Stromal cell of bone marrow (primary cell): ENCODE results near the gene CASP3.
"Not testable (repeated sequence)": the region's sequence is repeated elsewhere in the genome, so short reads cannot be mapped to it uniquely, and the experiment has no call there.

Experiments
- DNase-seq: peaks from one replicate; pipeline ENCODE4 v3.0.0-alpha.2; 2012; ENCODE audit warnings: low read depth

CASP3 gene

DNA sequence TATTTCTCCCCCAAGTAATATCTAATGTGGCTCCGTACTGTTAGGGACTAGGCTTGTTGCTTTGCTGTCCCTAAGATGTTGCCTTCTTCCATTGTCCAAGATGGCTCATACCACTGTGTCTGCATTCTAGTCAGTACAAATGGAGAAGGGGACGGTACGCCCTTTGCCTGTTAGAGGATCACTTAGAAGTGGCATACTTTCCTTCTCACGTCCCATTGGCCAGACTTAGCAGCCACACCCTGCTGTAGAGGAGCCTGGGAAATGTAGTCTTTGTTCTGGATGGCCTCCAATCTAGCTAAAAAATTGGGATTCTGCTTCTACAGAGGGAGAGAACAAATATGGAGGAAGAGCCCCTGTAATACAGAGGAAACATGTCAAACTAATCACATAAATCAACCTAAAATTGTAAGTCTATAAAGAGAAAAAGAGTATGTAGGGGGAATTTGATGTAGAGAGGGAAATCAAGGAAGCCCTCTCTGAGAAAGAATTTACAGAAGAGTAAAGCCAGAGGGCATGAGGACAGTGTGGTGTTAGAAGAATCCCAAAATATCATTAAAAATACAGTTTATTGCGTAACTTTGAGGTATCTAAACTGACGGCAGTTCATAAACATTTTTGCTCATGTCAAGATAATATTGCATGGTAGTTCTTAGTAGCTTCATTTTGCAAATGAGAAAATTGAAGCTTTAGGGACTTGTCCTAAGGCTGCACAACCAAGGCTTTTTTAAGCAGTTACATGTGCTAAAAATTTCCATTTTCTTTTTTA is 15.4 kb upstream of the CASP3 start:
- no peak for DNase-seq

DNA sequence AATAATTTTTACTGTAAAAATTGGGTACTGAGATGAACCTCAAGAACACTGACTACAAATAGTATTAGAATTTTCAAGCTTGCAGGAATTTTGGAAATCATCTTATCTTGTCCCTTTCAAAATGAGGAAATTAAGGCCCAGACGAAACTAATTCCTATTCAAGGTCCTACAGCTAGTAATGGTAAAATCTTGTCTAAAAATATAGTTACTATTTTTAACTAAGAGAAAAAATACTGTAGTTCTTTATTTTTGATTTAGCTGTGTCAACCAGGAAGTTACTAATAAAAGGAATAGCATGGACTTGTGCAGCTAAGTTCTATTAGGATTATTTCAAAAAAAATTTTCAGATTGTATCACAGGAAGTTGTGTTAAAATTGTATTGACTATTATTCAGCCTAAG is 13.0 kb upstream of the CASP3 start:
- no peak for DNase-seq

DNA sequence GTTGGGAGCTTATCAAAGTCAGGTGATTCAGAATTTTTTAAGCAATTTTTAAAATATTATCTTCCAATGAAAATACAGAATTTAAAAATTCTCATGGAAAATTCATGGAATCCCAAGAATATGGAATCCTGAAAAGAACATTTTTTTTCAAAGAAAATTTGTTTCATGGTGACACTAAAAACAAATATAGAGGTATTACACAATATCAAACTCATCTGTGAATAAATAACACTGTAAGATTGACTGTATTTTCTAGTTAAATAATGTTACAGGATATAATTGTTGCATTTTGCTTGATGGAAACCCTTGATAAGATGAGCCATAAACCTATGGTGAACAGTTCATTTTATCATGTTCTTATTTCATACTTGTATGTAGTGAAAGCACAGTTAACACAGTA is 11.7 kb upstream of the CASP3 start:
- no peak for DNase-seq

DNA sequence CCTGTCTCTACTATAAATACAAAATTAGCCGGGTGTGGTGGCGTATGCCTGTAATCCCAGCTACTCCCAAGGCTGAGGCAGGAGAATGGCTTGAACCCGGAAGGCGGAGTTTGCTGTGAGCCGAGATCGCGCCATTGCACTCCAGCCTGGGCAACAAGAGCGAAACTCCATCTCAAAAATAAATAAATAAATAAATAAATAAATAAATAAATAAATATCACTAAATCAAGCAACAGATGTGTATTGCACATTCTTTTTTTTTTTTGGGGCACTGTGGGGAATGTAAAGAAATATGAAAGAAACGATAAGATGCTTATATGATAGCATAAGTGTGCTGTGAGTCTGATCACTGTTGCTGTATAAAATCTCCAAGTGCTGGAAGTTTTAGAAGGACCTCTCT is 8.6 kb upstream of the CASP3 start:
- not testable (repeated sequence) for DNase-seq

DNA sequence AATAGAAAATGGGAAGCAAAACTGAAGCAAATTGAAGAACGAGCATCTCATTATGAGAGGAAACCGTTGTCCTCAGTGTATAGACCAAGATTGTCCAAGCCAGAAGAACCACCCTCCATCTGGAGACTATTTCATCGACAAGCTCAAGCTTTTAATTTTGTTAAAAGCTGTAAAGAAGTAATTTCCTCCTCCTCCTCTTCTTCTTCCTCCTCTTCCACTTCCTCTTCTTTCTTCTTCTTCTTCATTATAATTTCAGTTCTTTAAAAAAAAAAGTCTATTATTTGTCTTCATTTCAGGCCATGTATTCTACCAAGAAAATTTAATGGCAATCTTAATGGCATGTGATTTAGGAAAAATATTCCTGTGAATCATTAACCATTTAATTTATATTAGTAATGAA is 7.9 kb upstream of the CASP3 start:
- DNase-seq: no peak

DNA sequence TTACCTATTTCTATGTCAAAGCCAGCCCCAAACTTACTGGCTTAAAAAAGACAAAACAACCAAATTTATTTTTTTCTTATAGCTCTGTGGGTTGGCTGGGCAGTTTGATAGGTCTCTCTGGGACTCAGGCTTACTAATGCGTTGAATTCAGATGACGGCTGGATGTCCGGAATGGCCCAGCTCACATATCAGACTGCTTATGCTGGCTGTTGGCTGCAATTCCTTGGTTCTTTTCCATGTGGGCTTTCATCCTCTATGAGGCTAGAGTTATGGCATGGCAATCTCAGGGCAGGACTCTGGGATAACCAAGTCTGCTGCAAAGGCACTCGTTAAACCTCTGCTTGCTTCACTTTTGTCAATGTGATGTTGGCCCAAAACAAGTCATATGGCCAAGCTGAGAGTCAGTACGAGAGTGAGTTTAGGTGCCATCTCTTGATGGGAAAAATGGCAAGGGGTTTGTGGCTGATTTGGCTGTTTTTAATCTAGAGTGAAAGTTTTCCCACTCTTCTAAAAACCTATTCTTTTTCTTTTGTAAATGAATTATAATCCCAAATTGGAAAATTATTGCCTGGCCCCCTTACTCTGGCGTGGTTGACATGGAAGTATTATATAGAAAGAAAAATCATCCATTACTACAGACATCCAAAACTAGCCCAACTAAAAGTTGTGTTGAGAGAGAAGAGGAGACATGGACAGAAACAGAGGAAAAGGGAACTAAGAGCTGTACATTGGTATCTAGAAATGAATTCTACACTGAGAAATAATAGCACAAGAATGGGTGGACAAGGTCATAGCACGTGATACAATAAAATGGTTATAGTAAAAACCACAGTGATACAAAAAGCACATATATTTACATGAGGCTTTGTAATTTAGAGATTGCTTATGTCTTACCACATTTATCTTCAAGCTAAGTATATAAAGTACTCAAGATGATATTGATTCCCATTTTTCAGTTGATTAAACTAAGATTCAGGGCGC is 6.9 kb upstream of the CASP3 start:
- peak; percentile 98 for DNase-seq

DNA sequence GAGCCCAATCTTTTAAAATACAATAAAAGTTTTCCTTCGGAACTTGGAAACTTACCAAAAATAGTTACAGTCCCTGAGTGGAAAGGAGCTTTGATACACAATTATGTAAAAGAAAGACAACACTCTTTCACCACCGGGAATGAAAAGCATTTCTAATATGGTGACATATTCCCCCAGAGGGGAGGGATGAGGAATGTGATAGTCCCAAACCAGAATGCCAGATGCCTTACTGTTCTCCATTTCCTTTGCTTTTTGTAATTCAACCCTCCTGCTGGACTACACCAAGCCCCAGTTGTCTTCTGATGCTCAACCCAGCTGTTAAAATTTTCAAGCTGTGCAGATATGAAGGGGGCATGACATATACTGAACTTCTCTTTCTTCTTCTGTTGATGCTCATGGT is 4.4 kb upstream of the CASP3 start:
- peak; percentile 41 for DNase-seq

DNA sequence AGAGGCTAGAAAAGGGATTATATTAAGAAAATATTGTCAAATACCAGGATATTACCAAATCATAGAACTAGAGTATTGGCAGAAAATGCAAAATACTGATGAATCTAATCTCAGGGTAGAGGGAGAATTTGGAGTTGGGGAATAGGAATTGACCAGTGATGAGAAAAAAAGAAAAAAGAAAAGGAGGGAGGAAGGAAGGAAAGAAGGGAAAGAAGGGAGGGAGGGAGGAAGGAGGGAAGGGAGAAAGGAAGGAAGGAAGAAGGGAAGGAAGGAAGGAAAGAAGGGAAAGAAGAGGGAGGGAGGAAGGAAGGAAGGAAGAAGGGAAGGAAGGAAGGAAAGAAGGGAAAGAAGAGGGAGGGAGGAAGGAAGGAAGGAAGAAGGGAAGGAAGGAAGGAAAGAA is 3.4 kb upstream of the CASP3 start:
- DNase-seq: not testable (repeated sequence)

DNA sequence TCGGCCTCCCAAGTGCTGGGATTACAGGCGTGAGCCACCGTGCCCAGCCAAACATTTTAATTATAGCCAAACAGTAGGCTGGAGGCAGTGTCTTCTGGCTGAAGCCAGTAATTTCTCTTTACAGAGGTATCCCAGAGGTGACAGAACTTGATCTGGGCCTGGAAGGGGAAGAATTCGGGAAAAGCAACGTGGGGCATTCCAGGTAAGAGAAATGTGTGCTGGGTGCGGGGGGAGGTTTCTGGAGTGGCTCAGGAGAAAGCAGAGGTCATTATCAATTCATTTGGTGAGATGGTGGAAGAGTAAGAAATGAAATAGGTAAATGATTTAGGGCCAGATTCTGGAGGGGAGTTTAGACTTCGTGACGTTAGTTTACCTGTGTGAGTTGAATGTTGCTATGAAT is 2.7 kb upstream of the CASP3 start:
- DNase-seq: no peak

DNA sequence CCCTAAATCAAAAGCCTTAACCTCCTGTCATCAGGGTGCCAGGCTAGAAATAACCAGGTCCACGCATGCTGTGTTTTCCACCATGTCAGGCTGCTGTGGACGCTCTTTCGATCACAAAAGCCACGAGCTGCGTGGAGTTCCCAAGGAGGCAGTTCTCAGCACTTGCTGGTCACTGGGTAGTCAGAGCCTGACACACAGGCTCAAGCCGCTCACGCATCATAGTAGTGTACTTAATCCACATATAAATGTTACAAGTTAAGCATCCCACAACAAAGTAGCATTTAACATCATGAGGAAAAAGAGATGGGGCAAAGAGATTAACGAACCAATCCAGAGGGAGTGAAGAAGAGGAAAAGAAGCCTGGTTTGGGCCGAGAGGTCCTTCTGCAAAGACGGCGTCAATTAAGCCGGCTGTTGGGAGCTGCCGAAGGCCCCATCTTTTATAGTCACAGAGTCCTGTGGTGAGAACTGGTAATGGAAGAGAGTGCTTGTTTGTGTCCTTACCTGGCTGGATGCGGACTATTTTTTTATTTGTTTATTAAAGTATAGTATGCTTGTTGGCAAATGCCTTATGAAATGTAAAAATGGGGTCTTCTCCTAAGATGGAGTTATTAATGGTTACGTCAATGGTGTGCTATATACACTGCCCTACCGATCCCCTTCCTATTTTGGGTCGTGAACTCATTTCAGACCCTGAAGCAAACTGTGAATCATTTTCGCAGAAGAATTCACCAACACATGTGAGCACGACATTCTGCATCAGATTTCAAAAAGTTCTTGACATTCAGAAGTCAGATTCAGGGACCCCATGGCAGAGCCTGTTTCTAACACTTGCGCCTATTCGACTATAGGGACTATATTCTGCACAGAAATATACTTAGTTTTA is 966 bp upstream of the CASP3 start:
- peak; percentile 44 for DNase-seq

DNA sequence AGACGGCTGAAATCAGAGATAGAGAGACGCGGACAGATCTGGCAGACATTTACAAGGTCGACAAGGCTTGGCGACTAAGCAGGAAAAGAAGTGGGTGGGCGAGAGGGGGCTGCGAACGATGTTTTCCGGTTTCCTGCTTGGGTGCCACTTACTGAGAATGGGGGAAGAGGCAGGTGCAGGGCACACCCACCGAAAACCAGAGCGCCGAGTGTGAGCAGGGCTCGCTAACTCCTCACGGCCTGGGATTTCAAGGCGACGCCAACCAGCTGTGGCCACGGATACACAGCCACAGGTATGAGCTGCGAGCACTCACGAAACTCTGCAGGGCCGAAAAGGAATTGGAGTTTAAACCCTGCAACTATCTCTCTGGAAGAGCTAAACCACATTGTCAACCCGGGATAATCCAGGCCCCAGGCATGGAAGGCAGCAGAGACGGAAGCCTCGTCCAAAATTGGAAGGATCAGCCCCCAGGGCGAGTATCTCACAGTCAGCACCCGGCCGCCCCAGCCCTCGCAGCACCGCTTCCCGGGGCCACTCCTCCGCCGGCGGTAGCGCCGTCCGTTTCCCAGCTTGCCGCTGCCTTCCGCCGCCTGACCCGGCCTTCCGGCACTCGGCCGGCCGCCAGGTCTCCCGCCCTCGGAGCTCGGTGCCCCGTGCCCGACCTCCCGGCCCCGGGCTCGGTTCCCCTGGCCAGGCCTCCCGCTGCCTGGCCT is 778 bp downstream of the CASP3 start:
- DNase-seq: no peak

DNA sequence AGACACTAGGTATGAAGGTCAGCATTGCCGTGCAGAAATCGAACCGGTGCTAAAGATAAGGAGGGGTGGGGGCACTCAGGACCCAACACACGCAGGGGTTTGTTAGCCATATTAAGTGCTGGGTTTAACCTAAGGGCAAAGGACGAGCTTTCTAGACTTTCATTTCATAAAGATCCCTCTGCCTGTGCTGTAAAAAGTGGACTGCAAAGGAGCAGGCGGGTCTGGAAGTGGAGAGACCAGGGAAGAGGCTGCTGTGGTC is 1.3 kb downstream of the CASP3 start:
- DNase-seq: no peak

DNA sequence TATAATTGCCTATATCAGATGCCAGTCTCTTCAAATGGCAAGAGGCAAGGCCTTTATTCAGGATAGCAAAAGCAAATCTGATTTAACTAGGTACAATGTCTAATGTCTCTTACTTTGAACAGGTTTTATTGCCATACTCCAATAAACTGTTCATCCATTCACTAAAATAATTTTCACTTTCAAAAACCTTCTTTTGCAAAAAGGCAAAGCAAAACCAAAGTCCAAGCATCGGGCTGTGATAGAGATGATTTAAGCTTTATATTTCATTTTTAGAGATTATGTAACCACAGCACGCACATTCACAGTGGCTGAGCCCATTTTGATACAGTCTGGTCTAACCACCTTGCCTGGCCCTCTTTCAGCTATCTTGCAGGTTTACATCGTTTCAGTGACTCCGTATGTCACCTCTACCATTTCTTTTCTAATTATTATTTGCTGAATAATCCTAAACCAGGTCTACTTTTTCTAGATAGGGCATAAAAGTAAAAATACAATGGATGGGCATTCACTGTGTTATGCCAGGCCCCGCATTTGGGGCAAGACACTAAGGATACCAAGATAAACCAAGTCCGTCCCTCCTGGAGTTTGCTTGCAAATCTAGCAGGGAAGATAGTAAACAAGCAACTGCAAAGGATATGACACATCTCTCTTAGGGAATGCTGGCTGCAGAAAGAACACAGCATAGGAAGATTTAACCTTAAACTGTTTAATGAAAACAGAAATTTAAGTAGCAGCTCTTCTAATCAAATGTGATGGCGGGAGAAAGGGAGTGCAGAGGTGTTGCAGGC is 1.8 kb downstream of the CASP3 start:
- DNase-seq: no peak

DNA sequence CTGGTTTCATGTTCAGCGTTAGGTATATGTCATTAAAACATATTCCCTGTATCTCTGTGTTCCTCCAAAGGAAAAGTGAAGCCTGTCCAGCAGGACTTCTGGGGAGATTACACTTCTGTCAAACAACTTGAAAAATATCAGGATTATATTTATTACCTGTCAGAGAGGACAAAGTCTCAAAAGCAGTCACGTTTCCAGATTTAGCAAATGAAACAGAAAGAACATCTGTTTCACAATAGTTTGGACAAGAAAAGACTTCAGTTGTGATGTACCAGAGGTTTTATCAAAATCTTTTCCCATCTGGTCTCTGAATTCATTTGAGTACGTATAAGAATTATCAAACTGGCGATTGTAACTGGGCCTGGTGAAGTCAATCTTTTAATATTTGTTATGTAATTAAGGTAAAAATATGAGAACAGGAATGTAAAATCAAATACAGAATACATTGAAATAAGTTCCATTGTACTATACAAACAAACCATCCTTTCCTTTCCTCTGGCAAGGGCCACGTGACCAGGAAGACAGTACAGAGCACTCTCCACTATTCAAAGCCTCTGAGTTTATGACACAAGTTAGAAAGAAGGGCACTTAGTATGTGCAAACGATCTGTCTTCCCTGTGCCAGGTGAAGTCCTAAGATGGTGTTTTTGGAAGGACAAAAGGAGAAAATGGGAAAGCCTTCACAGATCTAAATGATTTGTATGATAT is 3.2 kb downstream of the CASP3 start:
- no peak for DNase-seq

DNA sequence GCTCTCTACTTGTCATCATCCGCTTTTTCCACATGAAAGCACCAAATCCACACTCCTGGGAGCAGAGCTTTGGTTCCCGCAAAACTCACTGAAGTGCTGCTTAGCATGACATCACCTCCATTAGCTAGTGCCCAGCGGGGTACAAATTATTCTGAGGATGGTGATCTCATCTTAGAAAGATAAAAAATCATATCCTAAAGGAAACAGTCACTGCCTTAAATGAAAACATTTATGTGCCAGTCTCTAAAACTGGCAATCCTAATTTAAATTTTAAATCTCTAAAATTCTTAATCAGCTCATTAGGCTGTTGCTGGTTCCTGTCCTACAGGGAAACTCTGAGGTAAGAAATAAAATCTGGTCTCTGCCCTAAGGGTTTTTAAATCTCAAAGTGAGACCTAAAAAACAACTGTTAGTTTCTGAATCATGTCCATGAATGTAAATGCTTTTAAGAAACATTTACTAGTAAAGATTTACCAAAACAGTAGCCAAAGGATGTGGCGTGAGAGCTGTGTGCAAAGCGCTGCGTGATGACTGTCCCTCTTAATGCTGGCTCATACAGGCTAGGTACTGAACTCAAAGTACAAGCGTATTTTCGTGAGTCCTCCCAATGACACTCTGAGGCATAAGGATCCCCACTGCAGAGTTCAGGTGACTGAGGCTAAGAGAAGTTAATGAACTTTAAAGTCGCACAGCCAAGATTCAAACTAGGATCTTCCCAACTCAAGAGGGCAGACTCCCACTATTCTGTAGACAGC is 4.5 kb downstream of the CASP3 start:
- no peak for DNase-seq

DNA sequence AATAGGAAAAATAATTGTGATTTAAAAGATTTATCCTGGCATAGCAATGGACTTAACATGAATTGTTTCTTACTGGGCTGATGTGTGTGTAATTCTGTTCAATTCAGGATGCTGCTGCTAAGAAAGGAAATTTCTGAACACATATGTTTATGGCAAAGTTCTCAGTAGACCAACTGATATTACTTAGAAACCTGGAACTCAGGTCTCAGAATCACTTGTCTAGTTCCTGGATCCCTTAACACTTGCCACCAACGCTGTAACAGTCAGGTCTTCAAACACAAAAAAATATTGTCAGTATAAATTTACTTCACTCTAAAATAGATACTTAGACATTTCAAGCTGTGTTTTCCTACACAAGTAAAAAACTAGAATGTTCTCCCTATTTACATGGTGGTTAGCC is 5.5 kb downstream of the CASP3 start:
- no peak for DNase-seq

DNA sequence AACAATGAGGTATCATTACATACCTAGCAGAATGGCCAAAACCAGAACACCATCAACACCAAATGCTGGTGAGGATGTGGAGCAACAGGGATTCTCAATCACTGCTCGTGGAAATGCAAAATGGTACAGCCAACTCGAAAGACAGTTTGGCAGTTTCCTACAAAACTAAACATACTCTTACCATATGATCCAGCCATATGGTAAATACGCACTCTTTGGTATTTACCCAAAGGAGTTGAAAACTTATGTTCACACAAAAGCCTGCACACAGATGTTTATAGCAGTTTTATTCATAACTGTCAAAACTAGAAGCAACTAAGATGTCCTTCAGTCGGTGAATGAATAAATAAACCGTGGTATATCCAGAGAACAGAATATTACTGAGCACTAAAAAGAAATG is 7.8 kb downstream of the CASP3 start:
- no peak for DNase-seq

DNA sequence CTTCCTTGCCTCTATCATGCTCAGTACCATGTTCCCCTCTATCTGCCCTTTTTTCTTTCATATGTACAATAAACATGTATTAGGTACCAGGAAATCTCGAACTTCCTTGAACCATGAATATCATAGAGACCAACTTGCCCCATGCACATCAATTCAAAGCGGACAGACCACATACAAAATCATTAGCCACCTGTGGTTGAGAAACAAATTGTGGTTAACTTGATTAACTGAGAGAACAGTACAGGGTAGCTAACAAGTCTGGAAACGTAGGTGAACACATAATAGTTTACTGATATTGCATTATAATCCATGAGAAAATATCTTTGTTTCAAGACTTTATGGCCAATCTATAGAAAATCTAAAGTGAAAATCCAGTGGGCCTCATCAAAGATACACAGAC is 8.2 kb downstream of the CASP3 start:
- DNase-seq: no peak

DNA sequence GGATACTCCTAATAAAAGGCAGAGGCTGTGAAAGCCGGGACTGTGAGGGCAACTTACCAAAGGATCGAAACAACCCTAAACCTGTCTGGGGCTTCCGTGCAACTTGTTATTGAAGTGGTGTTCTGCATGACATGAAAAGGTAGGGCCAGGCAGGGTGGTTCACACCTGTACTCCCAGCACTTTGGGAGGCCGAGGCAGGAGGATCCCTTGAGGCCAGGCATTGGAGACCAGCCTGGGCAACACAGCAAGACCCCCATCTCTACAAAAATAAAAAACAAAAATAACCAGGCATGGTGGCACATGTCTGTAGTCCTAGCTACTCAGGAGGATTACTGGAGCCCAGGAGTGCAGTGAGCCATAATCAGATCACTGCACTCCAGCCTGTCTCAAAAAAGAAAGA is 12.3 kb downstream of the CASP3 start:
- no peak for DNase-seq

DNA sequence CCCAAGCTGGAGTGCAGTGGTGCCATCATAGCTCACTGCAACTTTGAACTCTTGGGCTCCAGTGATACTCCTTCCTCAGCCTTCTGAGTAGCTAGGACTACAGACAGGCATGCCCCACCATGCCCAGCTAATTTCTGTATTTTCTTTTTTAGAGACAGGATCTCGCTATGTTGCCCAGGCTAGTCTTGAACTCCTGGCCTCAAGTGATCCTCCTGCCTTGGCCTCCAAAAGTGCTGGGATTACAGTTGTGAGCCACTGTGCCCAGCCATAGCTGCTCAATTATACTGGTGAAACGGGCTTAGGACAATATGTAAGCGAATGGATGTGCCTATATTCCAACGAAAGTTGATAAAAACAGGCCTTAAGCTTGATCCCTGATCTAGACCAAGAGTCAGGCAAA is 13.1 kb downstream of the CASP3 start:
- DNase-seq: no peak
